Measurements from ENCODE around the gene YKT6. TPM values are rescaled to one million over a fixed set of nuclear protein-coding genes. Genes with fewer than 3 reads are reported as not detected.

The YKT6 gene
- total RNA-seq, 1 donor from 2014 or later: 58.7 TPM

- peaks cover 9% of the 10 kb centered on the region for H3K4me1 ChIP-seq
- no peaks in the 10 kb centered on the region for H3K9me3 ChIP-seq
- H3K27ac ChIP-seq: no peak overlapping the region
- no peak for ATAC-seq
- H3K27me3 ChIP-seq (ENCODE audit: low read depth): peaks cover 6% of the 10 kb centered on the region
- H3K4me3 ChIP-seq: no peak overlapping the region
- TF ChIP-seq CTCF (IDR thresholded peaks at IDR 0.05): no peak
- intact Hi-C loops (cut with DNase I): no loop called here
- H3K36me3 ChIP-seq: no peaks in the 10 kb centered on the region
- no peak for DNase-seq
Measured at GRCh38 chr7:44240376-44240775, 39.6 kb downstream of the YKT6 start.

- peak; percentile 69 for TF ChIP-seq CTCF (IDR thresholded peaks at IDR 0.05)
- Histone ChIP-seq H3K9me3 (no peaks in the 10 kb centered on the region), H3K27ac (no peak overlapping the region), H3K4me3 (no peak overlapping the region), H3K36me3 (no peaks in the 10 kb centered on the region), H3K27me3 (ENCODE audit: low read depth) (peaks cover 6% of the 10 kb centered on the region), H3K4me1 (peaks cover 9% of the 10 kb centered on the region)
- DNase-seq (peak; percentile 70), ATAC-seq (peak; percentile 82 to 91)
- intact Hi-C loops (cut with DNase I): no loop called here
Measured at GRCh38 chr7:44240983-44241510, 40.3 kb downstream of the YKT6 start.

- Histone ChIP-seq H3K27me3 (ENCODE audit: low read depth) (peaks cover 6% of the 10 kb centered on the region), H3K4me1 (peaks cover 9% of the 10 kb centered on the region), H3K4me3 (no peak overlapping the region), H3K9me3 (no peaks in the 10 kb centered on the region), H3K27ac (no peak overlapping the region), H3K36me3 (no peaks in the 10 kb centered on the region)
- no peak for DNase-seq
- ATAC-seq: no peak
- intact Hi-C loops (cut with DNase I): no loop called here
- TF ChIP-seq CTCF (IDR thresholded peaks at IDR 0.05): no peak
Measured at GRCh38 chr7:44242091-44242490, 41.3 kb downstream of the YKT6 start.

- intact Hi-C loops (cut with DNase I): no loop called here
- DNase-seq (no peak), ATAC-seq (no peak)
- no peaks in the 10 kb centered on the region for H3K9me3 ChIP-seq
- no peak overlapping the region for H3K4me3 ChIP-seq
- H3K36me3 ChIP-seq: no peaks in the 10 kb centered on the region
- H3K4me1 ChIP-seq: peaks cover 9% of the 10 kb centered on the region
- peaks cover 6% of the 10 kb centered on the region for H3K27me3 ChIP-seq (ENCODE audit: low read depth)
- peak; percentile 38 for TF ChIP-seq CTCF (IDR thresholded peaks at IDR 0.05)
- no peak overlapping the region for H3K27ac ChIP-seq
Measured at GRCh38 chr7:44244282-44244681, 43.5 kb downstream of the YKT6 start.

- no peak overlapping the region for H3K27ac ChIP-seq
- ATAC-seq: no peak
- H3K4me1 ChIP-seq: no peaks in the 10 kb centered on the region
- H3K27me3 ChIP-seq (ENCODE audit: low read depth): peaks cover 6% of the 10 kb centered on the region
- intact Hi-C loops (cut with DNase I): no loop called here
- no peaks in the 10 kb centered on the region for H3K9me3 ChIP-seq
- H3K36me3 ChIP-seq: no peaks in the 10 kb centered on the region
- H3K4me3 ChIP-seq: no peak overlapping the region
- TF ChIP-seq CTCF (IDR thresholded peaks at IDR 0.05): no peak
- no peak for DNase-seq
Measured at GRCh38 chr7:44246396-44247113, 45.8 kb downstream of the YKT6 start.

Data from lower lobe of right lung (tissue), 2 donors.